Breast epithelium (tissue), 4 donors: ENCODE measurements around the gene SPATA2L. TPM values are rescaled to one million over a fixed set of nuclear protein-coding genes. Genes with fewer than 3 reads are reported as not detected.

Source experiments
- DNase-seq, 2 donors: peaks; one replicate each; pipeline ENCODE4 v3.0.0-alpha.2; 2019; ENCODE audit warnings: low spot score in 2 of 2
- H3K27ac ChIP-seq, 2 donors: fragments of 200-600 bp; sonication (generic) in 1 of 2; one replicate each; pipeline ENCODE4 v1.5.1; 2016 to 2019; ENCODE audit warnings: mild to moderate bottlenecking in 1 of 2
- H3K27me3 ChIP-seq, 2 donors: fragments of 200-600 bp; sonication (generic) in 1 of 2; one replicate each; pipeline versions ENCODE4 v1.5.1 to v1.6.0; 2017 to 2019; ENCODE audit warnings: control low read depth in 1 of 2, mild to moderate bottlenecking in 1 of 2
- H3K36me3 ChIP-seq: fragments of 200-600 bp; one replicate; pipeline ENCODE4 v1.5.1; 2019
- H3K4me1 ChIP-seq, 2 donors: fragments of 200-600 bp; sonication (generic); one replicate each; pipeline ENCODE4 v1.5.1; 2016 to 2019; ENCODE audit warnings: control low read depth in 1 of 2
- H3K4me3 ChIP-seq, 3 donors: fragments of 200-600 bp; sonication (generic); 1 replicate in 2 of 3; 2 replicates in 1 of 3; pipeline ENCODE4 v1.5.1; 2016 to 2019; ENCODE audit warnings: mild to moderate bottlenecking in 3 of 3, moderate library complexity in 2 of 3
- H3K9me3 ChIP-seq, 2 donors: fragments of 200-600 bp; sonication (generic) in 1 of 2; one replicate each; pipeline ENCODE4 v1.5.1; 2016 to 2019; ENCODE audit warnings: control low read depth in 1 of 2
- CTCF ChIP-seq, 3 donors: fragments of 450-650 bp; IDR thresholded peaks; one replicate each; pipeline ENCODE4 v1.5.1; 2016 to 2017; ENCODE audit warnings: antibody characterized with exemption in 3 of 3, mild to moderate bottlenecking in 3 of 3, moderate library complexity in 3 of 3
- POLR2A ChIP-seq: fragments of 450-650 bp; IDR thresholded peaks from one replicate; pipeline ENCODE4 v1.6.1; 2016; ENCODE audit warnings: antibody characterized with exemption, mild to moderate bottlenecking, moderate library complexity
- POLR2AphosphoS5 ChIP-seq, 3 donors: sonication (generic); formaldehyde crosslinking; IDR thresholded peaks; one replicate each; pipeline ENCODE4 v1.6.1; 2017; ENCODE audit warnings: antibody characterized with exemption in 3 of 3
- intact Hi-C: fragments of 100-400 bp; cut with DNase I; formaldehyde crosslinking; loops from one replicate; pipeline ENCODE4 v1.15.1; 2023; ENCODE audit warnings: low total_unique reads
- total RNA-seq, 3 donors: library from RNA; depleted of rRNA; stranded (reverse); fragments of >200 nt; gene quantifications; one replicate each; pipeline ENCODE4 v1.1.0, GENCODE V29; 2016

Gene SPATA2L
- total RNA-seq, 3 donors from 2014 or later: 9.0 to 15.1 (median 14.3) TPM

- H3K36me3 ChIP-seq: no peaks in the 10 kb centered on the region
- peak within 1 kb of the TSS; percentile 93 to 96 for H3K27ac ChIP-seq
- peak; percentile 46 to 63 (median 55) for TF ChIP-seq POLR2AphosphoS5 (IDR thresholded peaks at IDR 0.05)
- no peak for TF ChIP-seq POLR2A
- TF ChIP-seq CTCF (IDR thresholded peaks at IDR 0.05): no peak
- no peaks in the 10 kb centered on the region for H3K9me3 ChIP-seq
- peak within 1 kb of the TSS; percentile 78 to 92 (median 91) for H3K4me3 ChIP-seq
- H3K27me3 ChIP-seq: no peaks in the 10 kb centered on the region
- peaks cover 12 to 14% of the 10 kb centered on the region in 2 donors for H3K4me1 ChIP-seq
- peak; percentile 61 to 67 for DNase-seq
- intact Hi-C loops: no loop called here
Observed at GRCh38 chr16:89720813-89721545, 19.5 kb upstream of the SPATA2L start, which contains the start of the genes VPS9D1 and ZNF276. Gene VPS9D1 (minus strand): TSS chr16:89720898. CDS start chr16:89720861, 37 bp downstream. Gene ZNF276 (plus strand): TSS chr16:89721537. CDS start chr16:89721641, 104 bp downstream.

- H3K36me3 ChIP-seq: no peaks in the 10 kb centered on the region
- intact Hi-C loops: no loop called here
- TF ChIP-seq POLR2A: no peak
- no peak for TF ChIP-seq POLR2AphosphoS5 (IDR thresholded peaks at IDR 0.05)
- TF ChIP-seq CTCF (IDR thresholded peaks at IDR 0.05): no peak
- DNase-seq: no peak
- H3K27ac ChIP-seq: peak overlapping the region; percentile 93 to 96
- peak overlapping the region; percentile 78 to 92 (median 91) for H3K4me3 ChIP-seq
- H3K27me3 ChIP-seq: no peaks in the 10 kb centered on the region
- peaks cover 12 to 14% of the 10 kb centered on the region in 2 donors for H3K4me1 ChIP-seq
- H3K9me3 ChIP-seq: no peaks in the 10 kb centered on the region
Observed at GRCh38 chr16:89720551-89720812, 19.0 kb upstream of the SPATA2L start.

- H3K4me3 ChIP-seq: no peak overlapping the region
- peaks cover 7 to 9% of the 10 kb centered on the region in 2 donors for H3K4me1 ChIP-seq
- TF ChIP-seq CTCF (IDR thresholded peaks at IDR 0.05): no peak
- TF ChIP-seq POLR2AphosphoS5 (IDR thresholded peaks at IDR 0.05): no peak
- TF ChIP-seq POLR2A: no peak
- no peaks in the 10 kb centered on the region for H3K27me3 ChIP-seq
- no peak overlapping the region for H3K27ac ChIP-seq
- intact Hi-C loops: no loop called here
- no peaks in the 10 kb centered on the region for H3K9me3 ChIP-seq
- no peaks in the 10 kb centered on the region for H3K36me3 ChIP-seq
- DNase-seq: no peak
Observed at GRCh38 chr16:89717688-89718505, 16.4 kb upstream of the SPATA2L start.

GRCh38 chr16:89716916-89717687, 15.6 kb upstream of the SPATA2L start:
- Histone ChIP-seq H3K27me3 (no peaks in the 10 kb centered on the region), H3K9me3 (no peaks in the 10 kb centered on the region), H3K36me3 (no peaks in the 10 kb centered on the region), H3K4me1 (peaks cover 1 to 6% of the 10 kb centered on the region in 2 donors), H3K4me3 (no peak overlapping the region), H3K27ac (no peak overlapping the region)
- no peak for DNase-seq
- no peak for TF ChIP-seq POLR2AphosphoS5 (IDR thresholded peaks at IDR 0.05)
- TF ChIP-seq POLR2A: no peak
- TF ChIP-seq CTCF (IDR thresholded peaks at IDR 0.05): no peak
- intact Hi-C loops: no loop called here
